Measurements from ENCODE around the gene PEX13. TPM values are rescaled to one million over a fixed set of nuclear protein-coding genes. Genes with fewer than 3 reads are reported as not detected.

Gene PEX13
- total and polyA plus RNA-seq, 2 of the 4 experiments (the other 2 are of a cell fraction) = 12.1 to 34.8 TPM

DNA sequence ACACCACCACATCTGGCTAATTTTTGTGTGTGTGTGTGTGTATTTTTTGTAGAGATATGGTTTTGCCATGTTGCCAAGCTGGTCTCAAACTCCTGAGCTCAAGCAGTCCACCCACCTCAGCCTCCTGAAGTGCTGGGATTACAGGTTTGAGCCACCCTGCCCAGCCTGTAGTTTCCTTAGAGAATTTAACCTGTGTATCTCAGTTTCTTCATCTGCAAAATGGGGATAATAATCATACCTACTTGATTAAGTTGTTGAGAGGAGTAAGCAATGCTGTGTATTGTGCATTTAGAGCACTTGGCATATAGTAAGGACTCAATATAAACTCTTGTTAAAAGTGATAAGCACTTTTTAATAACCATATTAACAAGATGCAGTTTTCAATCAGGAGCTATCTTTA, 41.9 kb downstream of the PEX13 start:
- CTCF ChIA-PET = no interaction called here
- H3K4me2 ChIP-seq (ENCODE audit: low read depth, low read length) = no peak overlapping the region
- intact Hi-C loops (cut with micrococcal nuclease) (no loop called here), dilution Hi-C loops (cut with HindIII; ENCODE audit: low sequenced_read_pairs, unreplicated experiment) (no loop called here), in situ Hi-C loops (cut with MboI; ENCODE audit: low sequenced_read_pairs) (no loop called here)
- TF ChIP-seq FOS (IDR thresholded peaks at IDR 0.05; ENCODE audit: low read depth, low read length) = no peak
- TF ChIP-seq RFX5 (IDR thresholded peaks at IDR 0.05; ENCODE audit: low read depth, low read length) = no peak
- TF ChIP-seq, protein P1, sequence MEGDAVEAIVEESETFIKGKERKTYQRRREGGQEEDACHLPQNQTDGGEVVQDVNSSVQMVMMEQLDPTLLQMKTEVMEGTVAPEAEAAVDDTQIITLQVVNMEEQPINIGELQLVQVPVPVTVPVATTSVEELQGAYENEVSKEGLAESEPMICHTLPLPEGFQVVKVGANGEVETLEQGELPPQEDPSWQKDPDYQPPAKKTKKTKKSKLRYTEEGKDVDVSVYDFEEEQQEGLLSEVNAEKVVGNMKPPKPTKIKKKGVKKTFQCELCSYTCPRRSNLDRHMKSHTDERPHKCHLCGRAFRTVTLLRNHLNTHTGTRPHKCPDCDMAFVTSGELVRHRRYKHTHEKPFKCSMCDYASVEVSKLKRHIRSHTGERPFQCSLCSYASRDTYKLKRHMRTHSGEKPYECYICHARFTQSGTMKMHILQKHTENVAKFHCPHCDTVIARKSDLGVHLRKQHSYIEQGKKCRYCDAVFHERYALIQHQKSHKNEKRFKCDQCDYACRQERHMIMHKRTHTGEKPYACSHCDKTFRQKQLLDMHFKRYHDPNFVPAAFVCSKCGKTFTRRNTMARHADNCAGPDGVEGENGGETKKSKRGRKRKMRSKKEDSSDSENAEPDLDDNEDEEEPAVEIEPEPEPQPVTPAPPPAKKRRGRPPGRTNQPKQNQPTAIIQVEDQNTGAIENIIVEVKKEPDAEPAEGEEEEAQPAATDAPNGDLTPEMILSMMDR (conservative IDR thresholded peaks at IDR 0.05; ENCODE audit: low read depth, low read length) = no peak
- no peak for TF ChIP-seq CEBPB (IDR thresholded peaks at IDR 0.05; ENCODE audit: low read depth, low read length)
- TF ChIP-seq CHD1 (IDR thresholded peaks at IDR 0.05; ENCODE audit: low read depth, low read length) = no peak
- TF ChIP-seq NFE2L2 (IDR thresholded peaks at IDR 0.05; ENCODE audit: low read depth, low read length) = no peak
- TF ChIP-seq RCOR1 (IDR thresholded peaks at IDR 0.05; ENCODE audit: insufficient replicate concordance, low read length) = no peak
- TF ChIP-seq MAZ (IDR thresholded peaks at IDR 0.05; ENCODE audit: borderline replicate concordance, low read depth, low read length) = no peak
- no peak for TF ChIP-seq MXI1 (IDR thresholded peaks at IDR 0.05; ENCODE audit: borderline replicate concordance, low read depth, low read length)
- no peak for TF ChIP-seq POLR2A (IDR thresholded peaks at IDR 0.05; ENCODE audit: low read depth, low read length)
- no peak for TF ChIP-seq BHLHE40 (IDR thresholded peaks at IDR 0.05; ENCODE audit: low read depth, low read length)
- TF ChIP-seq RAD21 (IDR thresholded peaks at IDR 0.05; ENCODE audit: low read length) = no peak
- TF ChIP-seq MAFK (IDR thresholded peaks at IDR 0.05; ENCODE audit: low read depth, low read length) = no peak
- TF ChIP-seq SMC3 (IDR thresholded peaks at IDR 0.05; ENCODE audit: low read depth, low read length) = no peak
- TF ChIP-seq, protein P2, sequence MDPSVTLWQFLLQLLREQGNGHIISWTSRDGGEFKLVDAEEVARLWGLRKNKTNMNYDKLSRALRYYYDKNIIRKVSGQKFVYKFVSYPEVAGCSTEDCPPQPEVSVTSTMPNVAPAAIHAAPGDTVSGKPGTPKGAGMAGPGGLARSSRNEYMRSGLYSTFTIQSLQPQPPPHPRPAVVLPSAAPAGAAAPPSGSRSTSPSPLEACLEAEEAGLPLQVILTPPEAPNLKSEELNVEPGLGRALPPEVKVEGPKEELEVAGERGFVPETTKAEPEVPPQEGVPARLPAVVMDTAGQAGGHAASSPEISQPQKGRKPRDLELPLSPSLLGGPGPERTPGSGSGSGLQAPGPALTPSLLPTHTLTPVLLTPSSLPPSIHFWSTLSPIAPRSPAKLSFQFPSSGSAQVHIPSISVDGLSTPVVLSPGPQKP (IDR thresholded peaks at IDR 0.05; ENCODE audit: borderline replicate concordance, low read depth, low read length) = no peak
- TF ChIP-seq, protein P3, sequence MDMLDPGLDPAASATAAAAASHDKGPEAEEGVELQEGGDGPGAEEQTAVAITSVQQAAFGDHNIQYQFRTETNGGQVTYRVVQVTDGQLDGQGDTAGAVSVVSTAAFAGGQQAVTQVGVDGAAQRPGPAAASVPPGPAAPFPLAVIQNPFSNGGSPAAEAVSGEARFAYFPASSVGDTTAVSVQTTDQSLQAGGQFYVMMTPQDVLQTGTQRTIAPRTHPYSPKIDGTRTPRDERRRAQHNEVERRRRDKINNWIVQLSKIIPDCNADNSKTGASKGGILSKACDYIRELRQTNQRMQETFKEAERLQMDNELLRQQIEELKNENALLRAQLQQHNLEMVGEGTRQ (IDR thresholded peaks at IDR 0.05; ENCODE audit: low read depth, low read length) = no peak
- ATAC-seq (ENCODE audit: low read depth) = no peak
- H4K20me1 ChIP-seq (ENCODE audit: insufficient read depth, low read length) = no peaks in the 10 kb centered on the region; the same call in 1 of the 2 replicates
- H3K9me1 ChIP-seq (ENCODE audit: insufficient read depth, low read length) = peaks cover 2% of the 10 kb centered on the region
- H2AFZ ChIP-seq (replicated peaks; ENCODE audit: low read length, poor library complexity) = no peak overlapping the region
- POLR2A ChIA-PET (ENCODE audit: unreplicated experiment) = no interaction called here
- no TSS peak for BruUV-seq (replicated peaks)
- H3K79me1 ChIP-seq (ENCODE audit: low read depth in 1 of 2, low read length in 2 of 2) = no peaks in the 10 kb centered on the region; a peak in 1 of 4 replicates
- no peak for DNase-seq
- no peaks in the 10 kb centered on the region; the same call in 1 of the 2 replicates for H3K36me3 ChIP-seq (ENCODE audit: control insufficient read depth, insufficient read depth, low read length)
- no peak overlapping the region for H3K4me3 ChIP-seq (ENCODE audit: insufficient read depth, low read depth, low read length)
- no peak overlapping the region for H2AK9ac ChIP-seq (replicated peaks; ENCODE audit: low read depth, low read length, poor library complexity)
- H3K27ac ChIP-seq (ENCODE audit: insufficient read depth, low read length) = no peak overlapping the region
- H4K8ac ChIP-seq (ENCODE audit: low read depth in 2 of 2, low read length in 2 of 2) = no peak overlapping the region
- H3K9ac ChIP-seq (ENCODE audit: low read depth, low read length) = no peak overlapping the region
- H2BK20ac ChIP-seq (ENCODE audit: low read depth, low read length) = no peak overlapping the region
- no peak overlapping the region for H2AK5ac ChIP-seq (ENCODE audit: low read depth, low read length)
- no peaks in the 10 kb centered on the region for H3K27me3 ChIP-seq (ENCODE audit: control insufficient read depth, insufficient read depth, low read length)
- no peak overlapping the region for H3K14ac ChIP-seq (replicated peaks; ENCODE audit: low read depth, low read length)
- no peaks in the 10 kb centered on the region for H3K9me3 ChIP-seq (ENCODE audit: control insufficient read depth, insufficient read depth, low read length)
- no peak overlapping the region for H3K18ac ChIP-seq (ENCODE audit: low read depth, low read length)
- no peak overlapping the region for H3K23ac ChIP-seq (ENCODE audit: low read depth, low read length)
- H4K91ac ChIP-seq (ENCODE audit: insufficient read depth, low read depth, low read length) = no peak overlapping the region
- H4K5ac ChIP-seq (ENCODE audit: low read depth, low read length) = no peak overlapping the region
- no peak overlapping the region for H2BK120ac ChIP-seq (ENCODE audit: low read depth, low read length)
- no peak overlapping the region for H2BK5ac ChIP-seq (ENCODE audit: low read depth, low read length, poor library complexity, severe bottlenecking)
- H3K4ac ChIP-seq (ENCODE audit: low read depth, low read length) = no peak overlapping the region
- no peak overlapping the region for H3K56ac ChIP-seq (ENCODE audit: extremely low read depth, insufficient read depth, low read length)
- no peak overlapping the region for H2BK15ac ChIP-seq (ENCODE audit: low read depth, low read length)
- peaks cover 6% of the 10 kb centered on the region; the same call in 1 of the 2 replicates for H3K4me1 ChIP-seq (ENCODE audit: control insufficient read depth, insufficient read depth, low read length)
